ENCODE data around the gene CXCL5. TPM values are rescaled to one million over a fixed set of nuclear protein-coding genes. Genes with fewer than 3 reads are reported as not detected.
"Not testable (repeated sequence)": the region's sequence is repeated elsewhere in the genome, so short reads cannot be mapped to it uniquely, and the experiment has no call there.

Gene CXCL5
- total RNA-seq, 1 experiment from 2014 or later = not detected

DNA sequence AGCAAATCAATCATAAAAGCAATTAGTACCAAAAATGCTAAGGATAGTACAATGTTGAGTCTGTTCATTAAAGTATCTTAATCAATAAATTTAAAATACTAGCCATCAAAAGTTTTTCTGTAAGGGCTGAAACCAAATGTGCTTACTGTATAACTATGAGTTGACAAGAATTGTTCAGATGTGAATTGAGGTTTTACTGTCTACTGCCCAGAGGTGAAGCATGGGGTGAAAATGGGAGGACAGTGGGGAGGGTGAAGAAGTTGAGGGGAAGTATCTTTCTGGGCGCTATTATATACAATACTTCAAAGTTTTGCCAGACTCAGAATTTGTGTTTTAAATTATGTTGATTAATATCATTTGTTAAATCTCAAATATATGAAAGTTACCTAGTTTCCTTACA lies 6.4 kb downstream of the CXCL5 start:
- H3K9me3 ChIP-seq (replicated peaks) = no peaks in the 10 kb centered on the region
- no peaks in the 10 kb centered on the region for H3K36me3 ChIP-seq
- no peak overlapping the region for H3K4me3 ChIP-seq
- no peak for DNase-seq
- no peaks in the 10 kb centered on the region for H3K4me1 ChIP-seq
- H3K27me3 ChIP-seq = no peaks in the 10 kb centered on the region
- no peak overlapping the region for H3K27ac ChIP-seq

DNA sequence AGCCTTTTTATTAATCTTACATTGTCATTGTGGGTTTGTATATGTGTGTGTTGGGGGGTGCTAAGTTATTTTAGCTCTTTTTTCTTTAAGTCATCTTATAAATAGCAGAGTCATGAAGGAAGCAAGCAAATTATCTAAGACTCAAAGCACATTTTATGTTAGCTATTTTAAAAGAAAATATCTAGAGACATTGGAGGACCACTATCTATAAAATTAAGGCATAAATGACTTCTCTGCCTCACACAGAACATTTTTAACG lies 6.8 kb downstream of the CXCL5 start:
- Histone ChIP-seq H3K9me3 (replicated peaks) (no peaks in the 10 kb centered on the region), H3K27ac (no peak overlapping the region), H3K27me3 (no peaks in the 10 kb centered on the region), H3K4me3 (no peak overlapping the region), H3K4me1 (no peaks in the 10 kb centered on the region), H3K36me3 (no peaks in the 10 kb centered on the region)
- DNase-seq = no peak

DNA sequence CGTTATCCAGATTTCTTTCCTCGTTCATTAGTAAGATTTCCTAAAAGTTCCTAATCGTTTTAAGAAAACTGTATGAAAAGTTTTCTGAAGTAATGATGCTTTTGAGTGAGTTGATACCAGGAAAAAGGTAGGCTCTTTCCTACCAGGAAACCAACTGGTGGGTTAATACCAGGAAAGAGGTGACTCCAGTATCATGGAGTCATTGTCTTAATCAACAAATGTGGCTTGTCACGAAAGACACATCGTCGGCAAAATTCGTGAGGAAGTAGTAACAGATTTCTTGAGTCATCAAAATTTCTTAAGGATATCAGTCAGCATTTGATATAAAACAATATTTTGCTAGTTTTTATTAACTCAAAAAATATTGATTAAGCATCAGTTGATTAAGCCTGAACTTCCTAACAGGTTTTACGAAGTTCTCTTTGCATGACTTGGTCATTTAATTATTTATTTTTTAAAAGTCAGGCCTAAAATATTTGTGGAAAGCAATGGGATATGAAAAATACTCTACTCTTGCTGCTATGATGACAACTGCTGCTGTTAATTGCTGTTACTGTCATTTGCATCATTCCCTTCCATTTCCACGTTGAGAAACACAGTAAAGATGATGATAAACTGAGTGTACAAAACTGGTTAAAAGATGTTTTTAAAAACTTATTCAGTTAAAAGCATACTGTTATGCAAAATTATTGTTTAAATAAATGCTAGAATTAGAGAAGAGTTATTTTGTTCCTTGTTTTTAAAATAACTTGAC lies 7.3 kb downstream of the CXCL5 start:
- H3K9me3 ChIP-seq (replicated peaks) = no peaks in the 10 kb centered on the region
- DNase-seq = no peak
- no peak overlapping the region for H3K27ac ChIP-seq
- no peak overlapping the region for H3K4me3 ChIP-seq
- no peaks in the 10 kb centered on the region for H3K4me1 ChIP-seq
- H3K36me3 ChIP-seq = no peaks in the 10 kb centered on the region
- H3K27me3 ChIP-seq = no peaks in the 10 kb centered on the region

DNA sequence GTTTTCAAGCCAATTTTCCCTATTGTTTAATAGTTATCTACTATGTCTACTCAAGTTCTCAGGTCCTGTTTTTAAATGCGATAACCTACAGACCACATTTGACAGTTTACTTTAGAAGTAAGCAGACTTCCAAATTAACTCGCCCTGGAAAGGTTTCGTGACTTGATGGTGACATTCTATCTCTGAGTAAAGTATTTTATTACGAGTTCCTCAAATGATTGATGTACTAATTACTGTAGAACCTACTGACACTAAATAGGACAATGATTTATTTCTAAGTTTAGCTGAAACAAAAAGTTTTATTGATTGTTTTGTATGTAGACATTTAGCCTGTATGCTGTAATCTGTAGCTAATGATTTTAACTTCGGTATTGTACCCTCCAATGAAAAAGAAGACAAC lies 8.5 kb downstream of the CXCL5 start:
- no peak for DNase-seq
- Histone ChIP-seq H3K27ac (no peak overlapping the region), H3K36me3 (no peaks in the 10 kb centered on the region), H3K4me3 (no peak overlapping the region), H3K27me3 (no peaks in the 10 kb centered on the region), H3K9me3 (replicated peaks) (no peaks in the 10 kb centered on the region), H3K4me1 (no peaks in the 10 kb centered on the region)

DNA sequence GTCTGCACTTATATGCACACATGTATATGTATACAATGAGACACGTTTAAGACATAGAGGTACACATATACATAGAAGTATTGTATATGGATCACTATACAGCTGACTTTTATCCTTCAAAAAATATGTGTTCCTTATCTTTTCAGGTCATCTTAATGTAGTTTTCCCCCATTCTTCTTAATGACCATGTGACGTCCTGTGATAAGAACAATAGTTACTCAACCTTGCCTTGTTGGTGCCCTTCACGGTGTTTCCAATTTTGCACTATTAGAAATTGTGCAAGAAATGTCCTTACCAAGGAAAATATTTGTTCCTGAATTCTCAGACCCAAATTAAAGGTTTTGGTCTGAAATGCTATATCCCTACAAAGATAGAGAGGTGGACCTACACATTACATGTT lies 9.4 kb downstream of the CXCL5 start:
- DNase-seq = no peak
- H3K4me1 ChIP-seq = no peaks in the 10 kb centered on the region
- H3K9me3 ChIP-seq (replicated peaks) = no peaks in the 10 kb centered on the region
- H3K27ac ChIP-seq = no peak overlapping the region
- no peaks in the 10 kb centered on the region for H3K36me3 ChIP-seq
- no peaks in the 10 kb centered on the region for H3K27me3 ChIP-seq
- H3K4me3 ChIP-seq = no peak overlapping the region

DNA sequence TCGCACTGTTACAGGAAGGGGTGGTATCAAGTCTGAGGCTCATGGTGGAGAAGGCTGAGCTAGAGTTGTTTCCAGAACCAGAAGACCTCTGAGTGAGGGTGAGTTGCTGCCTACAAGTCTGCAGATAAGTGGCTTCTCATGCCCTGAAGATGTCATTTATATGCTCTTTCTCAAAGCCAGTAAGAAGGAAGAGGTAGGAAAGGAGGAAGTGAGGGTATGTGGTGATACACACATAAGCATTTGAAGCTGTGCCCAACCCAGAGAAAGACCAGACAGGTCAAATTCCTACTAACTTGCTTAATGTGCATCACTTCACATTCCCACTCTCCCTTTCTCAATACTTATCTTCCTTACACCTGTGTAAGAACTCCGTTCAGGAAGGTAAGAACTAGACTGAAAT lies 10.4 kb downstream of the CXCL5 start, which contains the start of gene PPBP:
PPBP (minus strand) TSS at position 130 of the 400 bp plus-strand sequence; CDS start at position 43, 87 bp downstream.
- no peaks in the 10 kb centered on the region for H3K27me3 ChIP-seq
- H3K27ac ChIP-seq = no peak within 1 kb of the TSS
- no peaks in the 10 kb centered on the region for H3K36me3 ChIP-seq
- DNase-seq = no peak
- no peaks in the 10 kb centered on the region for H3K9me3 ChIP-seq (replicated peaks)
- no peak within 1 kb of the TSS for H3K4me3 ChIP-seq
- no peaks in the 10 kb centered on the region for H3K4me1 ChIP-seq

DNA sequence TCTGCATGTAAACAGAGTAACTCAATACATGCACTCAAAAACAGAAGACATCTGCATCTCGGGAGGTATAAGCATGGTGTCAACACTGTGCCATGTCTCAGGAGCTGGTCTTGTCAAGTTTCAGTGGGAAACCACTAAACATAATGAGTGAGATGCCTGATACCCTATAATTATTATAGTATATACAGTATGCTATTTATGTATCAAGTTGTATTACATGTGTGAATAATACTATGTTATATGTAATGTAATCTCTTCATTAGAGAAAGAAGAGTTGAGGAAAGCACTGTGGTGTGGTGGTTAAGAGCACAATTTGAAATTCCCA lies 13.0 kb downstream of the CXCL5 start:
- no peak for DNase-seq
- Histone ChIP-seq H3K9me3 (replicated peaks) (no peaks in the 10 kb centered on the region), H3K27ac (no peak overlapping the region), H3K4me3 (no peak overlapping the region), H3K27me3 (no peaks in the 10 kb centered on the region), H3K4me1 (no peaks in the 10 kb centered on the region), H3K36me3 (no peaks in the 10 kb centered on the region)

DNA sequence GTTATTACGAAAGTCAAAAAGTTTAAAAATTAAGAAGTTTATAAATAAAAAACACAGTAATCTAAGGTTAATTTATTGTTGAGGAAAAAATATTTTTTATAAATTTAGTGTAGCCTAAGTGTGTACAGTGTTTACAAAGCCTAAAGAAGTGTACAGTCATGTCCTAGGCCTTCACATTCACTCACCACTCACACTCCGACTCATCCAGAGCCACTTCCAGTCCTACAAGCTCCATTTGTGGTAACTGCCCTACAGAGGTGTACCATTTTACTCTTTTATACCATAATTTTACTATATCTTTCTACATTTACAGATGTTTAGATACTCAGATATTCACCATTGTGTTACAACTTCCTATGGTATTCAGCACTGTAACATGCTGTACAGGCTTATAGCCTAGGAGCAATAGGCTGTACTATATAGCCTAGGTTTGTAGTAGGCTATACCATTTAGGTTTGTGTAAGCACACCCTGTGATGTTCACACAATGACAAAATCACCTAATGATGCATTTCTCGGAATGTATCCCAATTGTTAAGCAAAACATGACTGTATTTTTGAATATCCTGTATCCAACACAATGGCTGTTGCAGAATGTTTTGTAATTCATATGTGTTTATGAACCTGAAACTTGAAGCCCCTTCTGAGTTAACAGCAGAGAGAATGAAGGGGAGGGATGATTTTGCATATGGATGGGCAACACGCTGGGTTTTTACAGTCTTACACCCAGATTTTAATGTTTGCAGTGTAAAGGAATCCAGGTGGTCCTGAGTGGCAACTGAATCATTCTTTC lies 13.5 kb downstream of the CXCL5 start:
- Histone ChIP-seq H3K4me1 (no peaks in the 10 kb centered on the region), H3K27me3 (no peaks in the 10 kb centered on the region), H3K36me3 (no peaks in the 10 kb centered on the region), H3K9me3 (replicated peaks) (no peaks in the 10 kb centered on the region), H3K27ac (no peak overlapping the region), H3K4me3 (no peak overlapping the region)
- DNase-seq = no peak

DNA sequence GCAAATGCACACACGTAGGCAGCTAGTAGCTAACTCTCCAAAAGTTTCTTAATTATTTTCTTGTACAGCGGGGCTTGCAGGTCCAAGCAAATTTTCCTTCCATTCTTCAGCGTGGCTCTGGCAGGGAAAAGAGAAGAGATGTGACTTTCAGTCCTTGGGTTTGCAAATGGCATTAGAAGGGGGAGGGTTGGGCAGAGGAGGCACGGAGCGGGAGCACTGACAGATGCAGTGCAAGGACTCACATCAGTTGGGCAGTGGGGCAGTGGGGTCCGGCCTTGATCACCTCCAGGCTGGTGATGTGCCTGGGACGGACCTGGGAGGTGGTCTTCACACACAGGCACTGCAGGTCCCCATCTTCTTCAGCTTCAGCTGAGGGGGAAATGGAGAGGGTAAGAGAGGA lies 17.3 kb downstream of the CXCL5 start:
- not testable (repeated sequence) for H3K27me3 ChIP-seq; H3K36me3 ChIP-seq; DNase-seq; H3K4me3 ChIP-seq; H3K4me1 ChIP-seq; H3K27ac ChIP-seq; H3K9me3 ChIP-seq (replicated peaks)

DNA sequence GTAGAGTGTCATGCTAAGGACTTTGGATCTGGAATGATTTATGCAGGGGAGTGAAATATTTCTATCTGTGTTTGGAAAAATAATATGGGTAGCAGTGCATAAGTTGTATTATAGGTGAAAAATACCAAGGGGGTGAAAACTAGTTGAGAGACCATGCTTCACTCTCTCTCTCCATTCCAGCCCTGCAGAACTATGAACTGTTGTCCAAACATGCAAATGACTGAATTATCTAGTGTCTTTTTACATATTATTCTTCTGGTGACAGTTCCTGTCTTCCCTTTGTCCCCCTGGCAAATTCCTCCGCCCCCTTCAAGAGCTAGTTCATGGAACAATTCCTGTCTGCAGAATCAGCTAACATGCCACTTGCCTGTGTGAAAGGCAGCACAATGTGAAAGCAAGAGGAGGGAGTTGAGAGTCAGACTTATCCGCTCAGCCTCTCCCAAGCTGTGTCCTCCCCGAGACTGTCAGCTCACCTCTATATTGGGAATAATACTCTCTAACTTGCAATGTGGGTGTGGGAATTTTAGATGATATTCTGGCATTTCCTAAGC lies 19.0 kb downstream of the CXCL5 start:
- no peak overlapping the region for H3K27ac ChIP-seq
- DNase-seq = no peak
- no peak overlapping the region for H3K4me3 ChIP-seq
- no peaks in the 10 kb centered on the region for H3K4me1 ChIP-seq
- no peaks in the 10 kb centered on the region for H3K9me3 ChIP-seq (replicated peaks)
- H3K36me3 ChIP-seq = no peaks in the 10 kb centered on the region
- no peaks in the 10 kb centered on the region for H3K27me3 ChIP-seq

DNA sequence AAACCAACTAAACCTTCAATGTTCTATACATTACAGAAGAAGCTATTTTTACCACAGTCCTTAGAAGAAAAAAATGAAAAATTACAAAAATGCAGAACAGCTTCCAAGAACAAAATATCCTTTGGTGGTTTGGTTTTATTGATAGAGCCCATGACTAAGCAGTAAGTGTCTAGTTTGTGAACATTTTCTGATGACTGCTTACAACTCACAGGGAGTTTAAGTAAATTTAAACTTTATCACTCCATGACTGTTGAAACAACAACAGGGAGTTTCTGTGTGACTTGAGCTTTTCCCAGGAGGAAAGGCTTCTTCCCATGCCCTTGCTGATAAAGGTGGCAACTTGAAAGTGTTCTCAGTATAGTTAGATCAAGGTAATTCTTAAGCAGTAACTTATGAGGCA lies 19.6 kb downstream of the CXCL5 start:
- Histone ChIP-seq H3K36me3 (no peaks in the 10 kb centered on the region), H3K27ac (no peak overlapping the region), H3K4me3 (no peak overlapping the region), H3K9me3 (replicated peaks) (no peaks in the 10 kb centered on the region), H3K4me1 (no peaks in the 10 kb centered on the region), H3K27me3 (no peaks in the 10 kb centered on the region)
- no peak for DNase-seq

DNA sequence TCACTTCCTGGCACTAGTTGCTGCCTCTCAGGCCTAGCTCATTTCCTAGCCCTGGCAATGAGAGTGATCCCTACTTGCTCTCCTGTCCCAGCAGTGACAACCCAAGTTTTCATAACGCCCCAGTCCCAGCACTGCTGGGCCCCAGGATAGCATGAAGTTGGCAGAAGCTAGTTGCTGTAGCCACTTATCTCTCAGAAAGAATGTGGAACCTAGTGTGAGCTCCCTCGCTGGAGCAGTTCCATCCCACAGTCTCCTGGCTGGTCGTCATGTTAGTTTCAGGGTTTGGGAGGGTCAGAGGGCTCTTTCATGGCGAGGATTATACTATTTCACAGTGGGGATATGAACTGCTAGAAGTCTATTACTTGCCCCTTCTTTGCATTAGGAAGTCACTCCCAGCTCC lies 21.8 kb downstream of the CXCL5 start:
- no peaks in the 10 kb centered on the region for H3K36me3 ChIP-seq
- H3K9me3 ChIP-seq (replicated peaks) = no peaks in the 10 kb centered on the region
- H3K27ac ChIP-seq = no peak overlapping the region
- no peaks in the 10 kb centered on the region for H3K27me3 ChIP-seq
- no peak for DNase-seq
- H3K4me1 ChIP-seq = no peaks in the 10 kb centered on the region
- H3K4me3 ChIP-seq = no peak overlapping the region

DNA sequence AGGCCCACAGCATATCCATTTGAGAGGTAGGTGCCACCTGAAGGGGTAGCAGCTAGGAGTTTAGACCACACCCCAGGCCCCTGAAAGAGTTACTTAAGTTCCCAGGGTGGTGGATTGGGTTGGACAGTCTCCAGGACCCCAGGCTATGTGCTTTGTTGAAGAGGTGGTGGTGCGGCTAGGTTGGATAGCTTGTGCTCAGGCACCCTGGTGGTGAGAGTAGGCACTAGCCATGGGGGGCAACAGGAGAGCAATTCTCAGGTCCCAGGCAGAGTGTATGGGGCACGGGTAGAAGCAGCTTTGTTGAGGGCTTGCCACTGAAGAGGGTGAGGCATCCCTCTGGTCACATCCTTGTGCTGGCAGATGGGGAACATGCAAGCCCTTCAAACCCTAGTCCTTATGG lies 22.3 kb downstream of the CXCL5 start:
- H3K4me1 ChIP-seq = no peaks in the 10 kb centered on the region
- H3K27me3 ChIP-seq = no peaks in the 10 kb centered on the region
- H3K27ac ChIP-seq = no peak overlapping the region
- H3K4me3 ChIP-seq = no peak overlapping the region
- no peak for DNase-seq
- H3K36me3 ChIP-seq = no peaks in the 10 kb centered on the region
- H3K9me3 ChIP-seq (replicated peaks) = no peaks in the 10 kb centered on the region

DNA sequence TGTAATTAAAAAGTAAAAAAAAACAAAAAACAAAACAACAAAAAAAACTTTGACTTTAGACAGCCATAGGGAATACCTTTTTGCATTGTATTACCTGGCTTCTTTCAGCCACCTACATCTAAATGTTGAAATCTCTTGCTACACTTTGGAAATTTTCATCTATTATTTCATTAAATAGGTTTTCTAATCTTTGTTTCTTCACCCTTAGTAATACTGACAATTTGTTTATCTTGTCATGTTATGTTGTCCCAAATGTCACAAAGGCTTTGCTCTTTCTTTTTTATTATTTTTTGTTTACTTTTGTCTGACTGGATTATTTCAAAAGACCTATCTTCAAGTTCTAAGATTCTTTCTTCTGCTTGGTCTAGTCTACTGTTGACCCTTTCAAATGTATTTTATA lies 24.1 kb downstream of the CXCL5 start:
- DNase-seq = no peak
- no peaks in the 10 kb centered on the region for H3K27me3 ChIP-seq

DNA sequence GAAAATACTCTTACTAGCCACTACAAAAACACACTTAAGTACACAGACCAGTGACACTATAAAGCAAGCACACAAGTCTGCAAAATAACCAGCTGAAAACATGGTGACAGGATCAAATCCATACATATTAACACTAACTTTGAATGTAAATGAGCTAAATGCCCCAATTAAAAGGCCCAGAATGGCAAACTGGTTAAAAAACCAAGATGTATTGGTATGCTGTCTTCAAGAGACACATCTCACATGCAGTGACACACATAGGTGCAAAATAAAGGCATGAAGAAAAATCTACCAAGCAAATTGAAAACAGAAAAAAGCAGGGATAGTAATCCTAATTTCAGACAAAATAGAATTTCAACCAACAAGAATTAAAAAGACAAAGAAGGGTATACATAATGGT lies 27.5 kb downstream of the CXCL5 start:
- Histone ChIP-seq H3K27me3 (no peaks in the 10 kb centered on the region), H3K27ac (no peak overlapping the region), H3K36me3 (no peaks in the 10 kb centered on the region), H3K4me3 (no peak overlapping the region), H3K4me1 (no peaks in the 10 kb centered on the region), H3K9me3 (replicated peaks) (no peaks in the 10 kb centered on the region)
- no peak for DNase-seq

More for the DNA sequence above, 24.1 kb downstream of the CXCL5 start:
- Histone ChIP-seq H3K27ac (no peak overlapping the region), H3K9me3 (replicated peaks) (no peaks in the 10 kb centered on the region), H3K4me1 (no peaks in the 10 kb centered on the region), H3K4me3 (no peak overlapping the region), H3K36me3 (no peaks in the 10 kb centered on the region)

DNA sequence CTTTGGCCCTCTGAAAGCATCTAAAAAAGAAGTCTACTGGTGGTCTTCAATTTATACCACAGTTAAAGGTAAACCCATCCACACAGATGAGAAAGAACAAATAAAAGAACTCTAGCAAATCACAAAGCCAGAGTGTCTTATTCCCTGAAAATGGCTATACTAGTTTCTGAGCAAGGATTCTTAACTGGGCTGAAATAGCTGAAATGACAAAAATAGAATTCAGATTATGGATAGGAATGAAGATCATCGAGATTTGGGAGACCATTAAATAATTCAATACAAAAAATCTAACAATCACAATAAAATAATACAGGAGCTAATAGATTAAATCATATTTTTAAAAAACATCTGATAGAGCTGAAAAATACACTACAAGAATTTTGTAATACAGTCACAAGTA lies 28.5 kb downstream of the CXCL5 start:
- Histone ChIP-seq H3K9me3 (replicated peaks) (no peaks in the 10 kb centered on the region), H3K36me3 (no peaks in the 10 kb centered on the region), H3K4me3 (no peak overlapping the region), H3K27ac (no peak overlapping the region), H3K4me1 (no peaks in the 10 kb centered on the region), H3K27me3 (no peaks in the 10 kb centered on the region)
- no peak for DNase-seq
